Neural progenitor cell (in vitro differentiated cells): ENCODE measurements around the gene EFCC1.

Experiments
- CTCF ChIP-seq: fragments of 200-600 bp; sonication (generic); IDR thresholded peaks from 2 replicates; pipeline ENCODE4 v1.5.1; 2017; ENCODE audit warnings: antibody characterized with exemption, mild to moderate bottlenecking
- EZH2 ChIP-seq: fragments of 200-600 bp; sonication (generic); IDR thresholded peaks from 2 replicates; pipeline ENCODE4 v1.6.1; 2017; ENCODE audit warnings: antibody characterized with exemption, mild to moderate bottlenecking, moderate library complexity

- TF ChIP-seq CTCF (no peak), EZH2 (no peak)
Measured at GRCh38 chr3:129082026-129082425, 80.9 kb downstream of the EFCC1 start.
